HepG2 (cell line): ENCODE results near the gene PKLR. TPM values are rescaled to one million over a fixed set of nuclear protein-coding genes. Genes with fewer than 3 reads are reported as not detected.
A peak's percentile ranks its signal among the peaks of the same experiment; 100 is the strongest.

ENCODE experiments used
- CBX5 ChIP-seq: sonication (generic); formaldehyde crosslinking; IDR thresholded peaks from 2 replicates; pipeline ENCODE4 v1.4.0; 2020; ENCODE audit warnings: missing genetic modification reagents, borderline replicate concordance
- EED ChIP-seq: sonication (generic); formaldehyde crosslinking; IDR thresholded peaks from 2 replicates; pipeline ENCODE4 v1.5.0; 2020; ENCODE audit warnings: mild to moderate bottlenecking, missing genetic modification reagents
- HMG20B ChIP-seq: conservative IDR thresholded peaks from 2 replicates; pipeline ENCODE4 v1.6.1; 2016; ENCODE audit warnings: missing genetic modification reagents, missing compliant biosample characterization
- KLF11 ChIP-seq: IDR thresholded peaks from 2 replicates; pipeline ENCODE4 v1.6.1; 2016; ENCODE audit warnings: missing compliant biosample characterization
- MXD3 ChIP-seq: IDR thresholded peaks from 2 replicates; pipeline ENCODE4 v1.6.1; 2016; ENCODE audit warnings: mild to moderate bottlenecking, missing biosample characterization, missing genetic modification reagents
- POLR2G ChIP-seq: fragments of 200-400 bp; formaldehyde crosslinking; IDR thresholded peaks from 2 replicates; pipeline ENCODE4 v1.6.1; 2018; ENCODE audit warnings: mild to moderate bottlenecking, low read depth, low read length, moderate library complexity
- TBP ChIP-seq: sonication (generic); formaldehyde crosslinking; IDR thresholded peaks from 2 replicates; pipeline ENCODE4 v1.5.0; 2020; ENCODE audit warnings: missing genetic modification reagents
- TRIM24 ChIP-seq: sonication (generic); formaldehyde crosslinking; IDR thresholded peaks from 2 replicates; pipeline ENCODE4 v1.8.0; 2022; ENCODE audit warnings: mild to moderate bottlenecking, missing genetic modification reagents
- YY1 ChIP-seq: IDR thresholded peaks from 2 replicates; pipeline ENCODE4 v1.6.1; 2011; ENCODE audit warnings: low read length, low read depth, moderate library complexity, mild to moderate bottlenecking; ENCODE audit not compliant: insufficient read depth, insufficient replicate concordance
- ZHX1 ChIP-seq: sonication (generic); formaldehyde crosslinking; IDR thresholded peaks from 2 replicates; pipeline ENCODE4 v1.8.1; 2022; ENCODE audit warnings: low read depth, mild to moderate bottlenecking, missing genetic modification reagents
- ZNF775 ChIP-seq: sonication (generic); formaldehyde crosslinking; IDR thresholded peaks from 2 replicates; pipeline ENCODE4 v1.4.0; 2020; ENCODE audit warnings: missing genetic modification reagents, mild to moderate bottlenecking, moderate library complexity, borderline replicate concordance
- polyA plus RNA-seq, 8 experiments: library from polyadenylated mRNA; depleted of rRNA in 3 of 8; stranded (reverse) in 7 of 8; unstranded in 1 of 8; fragments of >200 nt; fragmentation: Illumina TruSeq in 4 of 8; extraction: Trizol in 4 of 8; gene quantifications; 2 replicates each; pipeline versions ENCODE4 v1.2.1 to v1.2.3, GENCODE V29; 2011 to 2016; ENCODE audit warnings: low read depth in 4 of 8, missing spikeins in 1 of 8, mixed read lengths in 1 of 8; ENCODE audit not compliant: insufficient read depth in 1 of 8
- total RNA-seq, 5 experiments: library from RNA; depleted of rRNA; stranded (reverse); fragments of >200 nt; fragmentation: Illumina TruSeq; extraction: Trizol; gene quantifications; 2 replicates each; pipeline ENCODE4 v1.2.3, GENCODE V29; 2016; ENCODE audit warnings: low read depth in 1 of 5
- TF ChIP-seq, protein P1 (sequence below): sonication (generic); formaldehyde crosslinking; IDR thresholded peaks from 2 replicates; pipeline ENCODE4 v1.4.0; 2020; ENCODE audit warnings: missing genetic modification reagents
- TF ChIP-seq, protein P2 (sequence below): IDR thresholded peaks from 2 replicates; pipeline ENCODE4 v1.6.1; 2012; ENCODE audit warnings: inconsistent platforms
- TF ChIP-seq, protein P3 (sequence below): sonication (generic); formaldehyde crosslinking; IDR thresholded peaks from 2 replicates; pipeline ENCODE4 v1.4.0; 2020; ENCODE audit warnings: missing genetic modification reagents
- TF ChIP-seq, protein P4 (sequence below): sonication (generic); formaldehyde crosslinking; IDR thresholded peaks from 2 replicates; pipeline ENCODE4 v1.5.1; 2020; ENCODE audit warnings: missing genetic modification reagents, mild to moderate bottlenecking, borderline replicate concordance
- TF ChIP-seq, protein P5 (sequence below): sonication (generic); formaldehyde crosslinking; IDR thresholded peaks from 2 replicates; pipeline ENCODE4 v1.8.0; 2022; ENCODE audit warnings: mild to moderate bottlenecking, missing genetic modification reagents, moderate library complexity

The PKLR gene
- total and polyA plus RNA-seq, 2 of the 13 experiments (the other 11 are each of a cell fraction or from before 2014, with no cell fraction given) = 10.3 to 29.3 TPM

DNA sequence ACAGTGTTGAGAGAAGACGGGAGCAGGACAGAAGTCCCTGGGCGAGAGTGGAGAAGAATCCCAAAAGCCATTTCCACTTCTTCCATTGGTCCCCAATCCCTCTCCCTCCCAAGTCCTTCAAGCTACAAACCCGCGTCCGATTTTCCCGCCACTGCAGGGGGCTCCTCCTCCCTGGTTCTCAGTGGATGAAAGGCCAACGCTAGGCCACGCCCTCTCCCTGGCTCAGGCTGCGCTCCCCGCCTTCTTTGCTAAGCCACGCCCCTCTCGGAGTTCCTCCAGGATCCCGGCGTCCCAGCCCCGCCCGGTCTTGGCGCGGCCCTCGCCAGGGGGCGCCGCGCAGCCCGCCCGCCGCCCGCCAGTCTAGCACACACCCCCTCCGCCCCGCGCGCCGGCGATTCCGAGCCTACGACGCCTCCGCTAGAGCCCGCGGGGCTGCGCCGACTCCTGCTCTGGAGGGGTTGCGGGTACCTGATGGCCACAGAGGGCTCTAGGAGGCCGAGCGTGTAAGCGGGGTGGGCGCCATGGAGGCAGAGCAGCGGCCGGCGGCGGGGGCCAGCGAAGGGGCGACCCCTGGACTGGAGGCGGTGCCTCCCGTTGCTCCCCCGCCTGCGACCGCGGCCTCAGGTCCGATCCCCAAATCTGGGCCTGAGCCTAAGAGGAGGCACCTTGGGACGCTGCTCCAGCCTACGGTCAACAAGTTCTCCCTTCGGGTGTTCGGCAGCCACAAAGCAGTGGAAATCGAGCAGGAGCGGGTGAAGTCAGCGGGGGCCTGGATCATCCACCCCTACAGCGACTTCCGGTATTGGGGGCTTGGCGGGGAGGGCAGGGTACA, 24.0 kb downstream of the PKLR start, which contains the start of gene HCN3 (continued):
- TF ChIP-seq TBP (CRISPR knock-in tag) (no peak), YY1 (peak; percentile 77), POLR2G (no peak), EED (no peak), MXD3 (CRISPR knock-in tag) (peak; percentile 76), ZHX1 (CRISPR knock-in tag) (no peak), TRIM24 (no peak), CBX5 (CRISPR knock-in tag) (no peak), HMG20B (CRISPR knock-in tag) (no peak), ZNF775 (no peak), KLF11 (CRISPR knock-in tag) (no peak)
- TF ChIP-seq, protein P1, sequence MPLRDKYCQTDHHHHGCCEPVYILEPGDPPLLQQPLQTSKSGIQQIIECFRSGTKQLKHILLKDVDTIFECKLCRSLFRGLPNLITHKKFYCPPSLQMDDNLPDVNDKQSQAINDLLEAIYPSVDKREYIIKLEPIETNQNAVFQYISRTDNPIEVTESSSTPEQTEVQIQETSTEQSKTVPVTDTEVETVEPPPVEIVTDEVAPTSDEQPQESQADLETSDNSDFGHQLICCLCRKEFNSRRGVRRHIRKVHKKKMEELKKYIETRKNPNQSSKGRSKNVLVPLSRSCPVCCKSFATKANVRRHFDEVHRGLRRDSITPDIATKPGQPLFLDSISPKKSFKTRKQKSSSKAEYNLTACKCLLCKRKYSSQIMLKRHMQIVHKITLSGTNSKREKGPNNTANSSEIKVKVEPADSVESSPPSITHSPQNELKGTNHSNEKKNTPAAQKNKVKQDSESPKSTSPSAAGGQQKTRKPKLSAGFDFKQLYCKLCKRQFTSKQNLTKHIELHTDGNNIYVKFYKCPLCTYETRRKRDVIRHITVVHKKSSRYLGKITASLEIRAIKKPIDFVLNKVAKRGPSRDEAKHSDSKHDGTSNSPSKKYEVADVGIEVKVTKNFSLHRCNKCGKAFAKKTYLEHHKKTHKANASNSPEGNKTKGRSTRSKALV = no peak
- TF ChIP-seq, protein P2, sequence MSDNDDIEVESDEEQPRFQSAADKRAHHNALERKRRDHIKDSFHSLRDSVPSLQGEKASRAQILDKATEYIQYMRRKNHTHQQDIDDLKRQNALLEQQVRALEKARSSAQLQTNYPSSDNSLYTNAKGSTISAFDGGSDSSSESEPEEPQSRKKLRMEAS = peak; percentile 78
- TF ChIP-seq, protein P3, sequence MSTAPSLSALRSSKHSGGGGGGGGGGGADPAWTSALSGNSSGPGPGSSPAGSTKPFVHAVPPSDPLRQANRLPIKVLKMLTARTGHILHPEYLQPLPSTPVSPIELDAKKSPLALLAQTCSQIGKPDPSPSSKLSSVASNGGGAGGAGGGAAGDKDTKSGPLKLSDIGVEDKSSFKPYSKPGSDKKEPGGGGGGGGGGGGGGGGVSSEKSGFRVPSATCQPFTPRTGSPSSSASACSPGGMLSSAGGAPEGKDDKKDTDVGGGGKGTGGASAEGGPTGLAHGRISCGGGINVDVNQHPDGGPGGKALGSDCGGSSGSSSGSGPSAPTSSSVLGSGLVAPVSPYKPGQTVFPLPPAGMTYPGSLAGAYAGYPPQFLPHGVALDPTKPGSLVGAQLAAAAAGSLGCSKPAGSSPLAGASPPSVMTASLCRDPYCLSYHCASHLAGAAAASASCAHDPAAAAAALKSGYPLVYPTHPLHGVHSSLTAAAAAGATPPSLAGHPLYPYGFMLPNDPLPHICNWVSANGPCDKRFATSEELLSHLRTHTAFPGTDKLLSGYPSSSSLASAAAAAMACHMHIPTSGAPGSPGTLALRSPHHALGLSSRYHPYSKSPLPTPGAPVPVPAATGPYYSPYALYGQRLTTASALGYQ (CRISPR knock-in tag) = no peak
- TF ChIP-seq, protein P4, sequence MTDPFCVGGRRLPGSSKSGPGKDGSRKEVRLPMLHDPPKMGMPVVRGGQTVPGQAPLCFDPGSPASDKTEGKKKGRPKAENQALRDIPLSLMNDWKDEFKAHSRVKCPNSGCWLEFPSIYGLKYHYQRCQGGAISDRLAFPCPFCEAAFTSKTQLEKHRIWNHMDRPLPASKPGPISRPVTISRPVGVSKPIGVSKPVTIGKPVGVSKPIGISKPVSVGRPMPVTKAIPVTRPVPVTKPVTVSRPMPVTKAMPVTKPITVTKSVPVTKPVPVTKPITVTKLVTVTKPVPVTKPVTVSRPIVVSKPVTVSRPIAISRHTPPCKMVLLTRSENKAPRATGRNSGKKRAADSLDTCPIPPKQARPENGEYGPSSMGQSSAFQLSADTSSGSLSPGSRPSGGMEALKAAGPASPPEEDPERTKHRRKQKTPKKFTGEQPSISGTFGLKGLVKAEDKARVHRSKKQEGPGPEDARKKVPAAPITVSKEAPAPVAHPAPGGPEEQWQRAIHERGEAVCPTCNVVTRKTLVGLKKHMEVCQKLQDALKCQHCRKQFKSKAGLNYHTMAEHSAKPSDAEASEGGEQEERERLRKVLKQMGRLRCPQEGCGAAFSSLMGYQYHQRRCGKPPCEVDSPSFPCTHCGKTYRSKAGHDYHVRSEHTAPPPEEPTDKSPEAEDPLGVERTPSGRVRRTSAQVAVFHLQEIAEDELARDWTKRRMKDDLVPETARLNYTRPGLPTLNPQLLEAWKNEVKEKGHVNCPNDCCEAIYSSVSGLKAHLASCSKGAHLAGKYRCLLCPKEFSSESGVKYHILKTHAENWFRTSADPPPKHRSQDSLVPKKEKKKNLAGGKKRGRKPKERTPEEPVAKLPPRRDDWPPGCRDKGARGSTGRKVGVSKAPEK (CRISPR knock-in tag) = no peak
- TF ChIP-seq, protein P5, sequence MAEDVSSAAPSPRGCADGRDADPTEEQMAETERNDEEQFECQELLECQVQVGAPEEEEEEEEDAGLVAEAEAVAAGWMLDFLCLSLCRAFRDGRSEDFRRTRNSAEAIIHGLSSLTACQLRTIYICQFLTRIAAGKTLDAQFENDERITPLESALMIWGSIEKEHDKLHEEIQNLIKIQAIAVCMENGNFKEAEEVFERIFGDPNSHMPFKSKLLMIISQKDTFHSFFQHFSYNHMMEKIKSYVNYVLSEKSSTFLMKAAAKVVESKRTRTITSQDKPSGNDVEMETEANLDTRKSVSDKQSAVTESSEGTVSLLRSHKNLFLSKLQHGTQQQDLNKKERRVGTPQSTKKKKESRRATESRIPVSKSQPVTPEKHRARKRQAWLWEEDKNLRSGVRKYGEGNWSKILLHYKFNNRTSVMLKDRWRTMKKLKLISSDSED (CRISPR knock-in tag) = no peak
